Heart left ventricle (tissue), 16 donors: ENCODE measurements around the gene AP4E1. TPM values are rescaled to one million over a fixed set of nuclear protein-coding genes. Genes with fewer than 3 reads are reported as not detected.
A peak's percentile ranks its signal among the peaks of the same experiment; 100 is the strongest.

Experiments used
- ATAC-seq, 4 donors: fragments of 200-7000 bp; cut with Tn5 transposase; one replicate each; pipeline ENCODE4 v1.9.1; 2020 to 2022; ENCODE audit warnings: moderate library complexity in 4 of 4, mild to moderate bottlenecking in 3 of 4, moderate number of reproducible peaks in 1 of 4
- DNase-seq, 5 donors: peaks; one replicate each; pipeline ENCODE4 v3.0.0-alpha.2; 2020
- H3K27ac ChIP-seq, 12 donors: fragments of 200-600 bp; sonication (generic) in 4 of 12; one replicate each; pipeline versions ENCODE4 v1.5.0 to v1.8.0; 2016 to 2022; ENCODE audit warnings: mild to moderate bottlenecking in 2 of 12
- H3K27me3 ChIP-seq, 9 donors: fragments of 200-600 bp; sonication (generic) in 2 of 9; one replicate each; pipeline versions ENCODE4 v1.5.1 to v1.8.0; 2016 to 2022; ENCODE audit warnings: mild to moderate bottlenecking in 3 of 9
- H3K36me3 ChIP-seq, 9 donors: fragments of 200-600 bp; sonication (generic) in 2 of 9; one replicate each; pipeline versions ENCODE4 v1.5.0 to v1.8.0; 2018 to 2022; ENCODE audit warnings: mild to moderate bottlenecking in 2 of 9
- H3K4me1 ChIP-seq, 12 donors: fragments of 200-600 bp; sonication (generic) in 4 of 12; one replicate each; pipeline versions ENCODE4 v1.5.0 to v1.8.0; 2016 to 2022; ENCODE audit warnings: mild to moderate bottlenecking in 3 of 12
- H3K4me3 ChIP-seq, 12 donors: fragments of 200-600 bp; sonication (generic) in 4 of 12; one replicate each; pipeline versions ENCODE4 v1.5.0 to v1.8.0; 2017 to 2022; ENCODE audit warnings: mild to moderate bottlenecking in 9 of 12, moderate library complexity in 4 of 12
- H3K9me3 ChIP-seq, 12 donors: fragments of 200-600 bp; sonication (generic) in 4 of 12; one replicate each; pipeline versions ENCODE4 v1.5.0 to v1.8.0; 2016 to 2022; ENCODE audit warnings: mild to moderate bottlenecking in 1 of 12
- POLR2A ChIP-seq, 2 donors: fragments of 450-650 bp; IDR thresholded peaks; one replicate each; pipeline ENCODE4 v1.6.1; 2017; ENCODE audit warnings: antibody characterized with exemption in 2 of 2, mild to moderate bottlenecking in 2 of 2, moderate library complexity in 2 of 2
- WGBS, 4 donors: extraction: QIAGEN DNeasy Blood & Tissue Kit in 2 of 4; methylation state at CpG; one replicate each; pipeline versions ENCODE4 v1.1.5 to v1.1.7; 2013 to 2018; 5-methylcytosine and 5-hydroxymethylcytosine counted together
- intact Hi-C, 10 donors: fragments of 100-400 bp; cut with DNase I; formaldehyde crosslinking; loops; one replicate each; pipeline versions ENCODE4 v1.11.1 to v1.14.2; 2022
- polyA plus RNA-seq, 2 donors: library from polyadenylated mRNA; stranded (reverse); fragments of 200-250 nt; gene quantifications; one replicate each; pipeline ENCODE4 v1.2.3, GENCODE V29; 2013
- total RNA-seq, 9 donors: library from RNA; depleted of rRNA in 2 of 9; stranded (reverse); fragments of >200 nt in 2 of 9; fragmentation: NEBNext Ultra II Directional in 3 of 9; extraction: Animal tissue kit (Norgen Biotek cat#: 25700) in 3 of 9; gene quantifications; one replicate each; pipeline versions ENCODE4 v1.1.0 to v1.2.4, GENCODE V29; 2016 to 2023
- TF ChIP-seq, protein P1 (sequence below), 12 donors: fragments of 200-600 bp; sonication (generic) in 4 of 12; IDR thresholded peaks; one replicate each; pipeline versions ENCODE4 v1.5.0 to v1.8.0; 2018 to 2022; ENCODE audit warnings: antibody characterized with exemption in 12 of 12, mild to moderate bottlenecking in 5 of 12
- donor health status: ischemic (EF 13 %, LVEDD 7.1; RV severe dilation, severe dysfunction).
- donor health status: healthy with polysubstance abuse.
- donor health status: DM: no; HTN: yes; CAD: no.
- donor health status: DM: no; HTN: no; CAD: no.
- donor health status: ischemic (EF 25% LVEDD 6.9; RV normal size, moderate dysfunction).
- donor health status: ischemic (EF 25% LVEDD 5.7; RV mildly dilated, moderate dysfunction).
- donor health status: healthy.
- donor health status: DM: yes; HTN: yes; CAD: no.
- donor health status: ischemic (EF 35%, LVEDD 5.7; RV mildly dilated, moderate dysfunction).
- donor health status: nonischemic (EF 11% LVEDD 7.7; RV severe dilation, severe dysfunction).
- donor health status: DM: yes; HTN: yes; CAD: no.
- donor health status: PGD.
- donor health status: ischemic (EF 29% LVEDD 5.4; RV normal size, mild dysfunction).
- donor health status: nonischemic (EF 23%, LVEDD 6.1; RV moderate dilation, normal function).

The AP4E1 gene
- total and polyA plus RNA-seq, 11 donors: 2.2 to 12.0 (median 8.4) TPM

GRCh38 chr15:50880651-50881114 is 27.8 kb upstream of the AP4E1 start:
- WGBS, 4 donors: 93 to 99% (median 97%) methylated on average over 2 of the region's 2 CpGs
- intact Hi-C loops: no loop called here
- TF ChIP-seq, protein P1, sequence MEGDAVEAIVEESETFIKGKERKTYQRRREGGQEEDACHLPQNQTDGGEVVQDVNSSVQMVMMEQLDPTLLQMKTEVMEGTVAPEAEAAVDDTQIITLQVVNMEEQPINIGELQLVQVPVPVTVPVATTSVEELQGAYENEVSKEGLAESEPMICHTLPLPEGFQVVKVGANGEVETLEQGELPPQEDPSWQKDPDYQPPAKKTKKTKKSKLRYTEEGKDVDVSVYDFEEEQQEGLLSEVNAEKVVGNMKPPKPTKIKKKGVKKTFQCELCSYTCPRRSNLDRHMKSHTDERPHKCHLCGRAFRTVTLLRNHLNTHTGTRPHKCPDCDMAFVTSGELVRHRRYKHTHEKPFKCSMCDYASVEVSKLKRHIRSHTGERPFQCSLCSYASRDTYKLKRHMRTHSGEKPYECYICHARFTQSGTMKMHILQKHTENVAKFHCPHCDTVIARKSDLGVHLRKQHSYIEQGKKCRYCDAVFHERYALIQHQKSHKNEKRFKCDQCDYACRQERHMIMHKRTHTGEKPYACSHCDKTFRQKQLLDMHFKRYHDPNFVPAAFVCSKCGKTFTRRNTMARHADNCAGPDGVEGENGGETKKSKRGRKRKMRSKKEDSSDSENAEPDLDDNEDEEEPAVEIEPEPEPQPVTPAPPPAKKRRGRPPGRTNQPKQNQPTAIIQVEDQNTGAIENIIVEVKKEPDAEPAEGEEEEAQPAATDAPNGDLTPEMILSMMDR (IDR thresholded peaks at IDR 0.05): no peak
- no peak for TF ChIP-seq POLR2A (IDR thresholded peaks at IDR 0.05)
- no peak for ATAC-seq
- peaks cover 0 to 70% (median 10%) of the 10 kb centered on the region in 12 donors for H3K4me1 ChIP-seq
- H3K27ac ChIP-seq: peak overlapping the region in 3 of 12 donors; percentile 60 to 90 (median 61)
- DNase-seq: no peak
- H3K9me3 ChIP-seq: no peaks in the 10 kb centered on the region
- H3K36me3 ChIP-seq: no peaks in the 10 kb centered on the region
- no peak overlapping the region for H3K4me3 ChIP-seq
- no peaks in the 10 kb centered on the region for H3K27me3 ChIP-seq

GRCh38 chr15:50881121-50882048 is 27.1 kb upstream of the AP4E1 start:
- H3K27ac ChIP-seq: peak overlapping the region in 3 of 12 donors; percentile 60 to 90 (median 61)
- peaks cover 0 to 75% (median 10%) of the 10 kb centered on the region in 12 donors for H3K4me1 ChIP-seq

DNA sequence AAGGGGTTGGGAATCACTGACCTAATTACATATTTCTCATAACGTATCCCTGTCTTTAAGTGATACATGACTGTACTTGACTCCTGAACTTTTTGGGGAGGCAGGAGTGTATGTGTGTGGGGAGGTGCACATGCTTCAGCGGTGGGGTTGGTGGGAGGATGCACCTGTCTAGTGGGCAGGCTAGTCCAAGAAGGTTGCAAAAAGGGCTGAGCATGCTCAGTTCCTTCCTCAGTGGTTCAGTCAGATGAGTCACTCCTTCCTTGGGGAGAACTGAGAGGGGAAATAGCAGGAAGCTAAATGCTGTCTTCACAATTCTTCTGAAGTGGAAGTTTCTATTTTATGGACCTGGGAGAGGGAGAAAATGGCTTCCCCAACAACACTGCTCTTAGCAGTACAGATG is 24.6 kb upstream of the AP4E1 start:
- Histone ChIP-seq H3K4me1 (peaks cover 0 to 67% (median 6%) of the 10 kb centered on the region in 12 donors), H3K36me3 (no peaks in the 10 kb centered on the region), H3K27ac (peak overlapping the region in 1 of 12 donors; percentile 88), H3K27me3 (no peaks in the 10 kb centered on the region), H3K9me3 (no peaks in the 10 kb centered on the region), H3K4me3 (no peak overlapping the region)
- ATAC-seq (peak in 3 of 4 donors; percentile 38 to 63 (median 45)), DNase-seq (peak in 1 of 5 donors; percentile 29)
- WGBS, 4 donors: 55 to 75% (median 70%) methylated on average over 2 of the region's 2 CpGs
- intact Hi-C loops: loop anchor here in 1 of 10 donors (2.0 kb wide), 1 partner anchor 205 kb away; no protein-coding TSS in a partner anchor
- TF ChIP-seq, protein P1 (IDR thresholded peaks at IDR 0.05): no peak
- no peak for TF ChIP-seq POLR2A (IDR thresholded peaks at IDR 0.05)

More at GRCh38 chr15:50881121-50882048, 27.1 kb upstream of the AP4E1 start:
- no peak for DNase-seq
- ATAC-seq: no peak
- 63 to 71% (median 67%) methylated on average over 6 of the region's 6 CpGs for WGBS, 4 donors
- TF ChIP-seq, protein P1 (IDR thresholded peaks at IDR 0.05): no peak
- TF ChIP-seq POLR2A (IDR thresholded peaks at IDR 0.05): no peak
- H3K27me3 ChIP-seq: no peaks in the 10 kb centered on the region
- H3K4me3 ChIP-seq: no peak overlapping the region
- no peaks in the 10 kb centered on the region for H3K36me3 ChIP-seq
- intact Hi-C loops: no loop called here
- H3K9me3 ChIP-seq: no peaks in the 10 kb centered on the region

- no peak overlapping the region for H3K4me3 ChIP-seq
- 87 to 97% (median 90%) methylated on average over 5 of the region's 5 CpGs for WGBS, 4 donors
- DNase-seq: no peak
- H3K27ac ChIP-seq: peak overlapping the region in 6 of 12 donors; percentile 2 to 88 (median 32)
- no peaks in the 10 kb centered on the region for H3K36me3 ChIP-seq
- H3K9me3 ChIP-seq: no peaks in the 10 kb centered on the region
- peaks cover 0 to 62% (median 6%) of the 10 kb centered on the region in 12 donors for H3K4me1 ChIP-seq
- H3K27me3 ChIP-seq: no peaks in the 10 kb centered on the region
- TF ChIP-seq, protein P1 (IDR thresholded peaks at IDR 0.05): no peak
- TF ChIP-seq POLR2A (IDR thresholded peaks at IDR 0.05): no peak
- intact Hi-C loops: loop anchor here in 1 of 10 donors (2.0 kb wide), 1 partner anchor 206 kb away; no protein-coding TSS in a partner anchor
- ATAC-seq: no peak
Measured at GRCh38 chr15:50884540-50884939, 23.9 kb upstream of the AP4E1 start.
